ENCODE data around the gene VSIG4.
A peak's percentile ranks its signal among the peaks of the same experiment; 100 is the strongest.
"Not testable (repeated sequence)": the region's sequence is repeated elsewhere in the genome, so short reads cannot be mapped to it uniquely, and the experiment has no call there.

The VSIG4 gene

DNA sequence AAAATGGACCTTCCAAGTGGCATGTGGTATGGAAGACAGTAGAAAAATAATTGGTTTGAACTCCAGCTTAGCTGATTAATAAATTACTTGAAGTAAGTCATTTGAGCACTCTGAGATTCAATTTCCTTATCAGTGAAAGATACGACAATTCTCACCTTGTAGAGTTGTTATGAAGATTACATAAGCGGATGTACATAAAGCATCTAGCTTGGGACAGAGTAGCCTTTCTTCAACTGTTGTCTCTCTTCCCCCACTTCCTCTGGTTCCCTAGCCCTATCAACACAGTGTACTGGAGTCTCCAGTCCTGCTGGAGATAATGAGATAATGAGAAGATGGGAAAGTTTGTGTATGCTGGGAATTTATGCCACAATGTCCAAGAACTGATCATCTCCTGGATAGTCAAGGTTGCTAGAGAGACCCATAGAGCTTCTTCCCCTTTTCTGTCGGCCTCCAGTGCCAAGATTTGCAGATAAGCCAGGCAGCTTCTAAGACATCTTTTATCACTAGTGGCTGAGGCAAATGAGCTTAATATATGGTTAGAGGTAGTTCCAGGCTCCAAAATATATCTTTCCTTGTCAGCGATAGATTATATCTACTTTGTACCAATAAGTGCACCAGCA is 33.9 kb downstream of the VSIG4 start:
- DNase-seq = no peak

DNA sequence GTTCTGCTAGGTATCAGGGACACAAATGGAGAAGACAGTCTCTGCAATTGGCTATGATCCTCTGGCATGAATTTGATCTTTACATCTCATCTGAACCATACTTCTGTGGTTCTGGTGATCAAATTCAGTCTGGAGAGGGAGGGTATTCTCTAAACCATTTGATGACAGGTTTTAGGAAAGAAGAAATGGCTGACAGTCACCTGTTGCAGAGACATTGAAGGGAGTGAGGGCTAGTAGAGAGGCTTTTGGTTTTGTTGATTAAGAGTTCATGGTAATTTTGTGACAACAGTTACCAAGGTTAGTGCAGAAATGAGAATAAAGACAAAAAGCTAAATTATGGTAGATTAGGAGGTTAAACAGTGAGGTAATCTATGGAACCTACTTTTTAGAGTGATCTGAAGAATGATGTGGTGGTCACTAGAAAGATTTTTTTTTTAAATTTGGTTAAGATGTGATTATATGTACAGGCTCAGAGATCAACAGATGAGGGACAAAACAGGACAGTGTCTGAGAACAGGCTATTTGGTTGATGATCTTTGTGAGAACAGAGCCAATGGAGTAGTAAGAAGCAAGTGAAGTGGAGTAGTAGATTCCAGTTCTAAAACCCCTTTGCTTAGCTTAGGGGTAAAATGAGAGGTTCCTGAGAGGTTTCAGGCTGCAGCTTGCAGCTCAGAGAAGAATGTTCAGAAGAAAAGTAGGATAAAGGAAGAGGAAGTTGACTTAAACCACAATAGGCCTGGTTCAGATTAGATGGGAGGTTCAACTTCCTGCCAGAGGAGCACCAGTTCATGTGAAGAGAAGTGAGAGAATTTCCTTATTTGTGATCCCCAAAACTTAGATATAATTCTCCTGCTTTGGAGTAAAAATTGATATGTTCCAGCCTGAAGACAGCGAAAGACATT is 34.7 kb downstream of the VSIG4 start:
- peak in 1 of 2 donors; percentile 15 for DNase-seq

DNA sequence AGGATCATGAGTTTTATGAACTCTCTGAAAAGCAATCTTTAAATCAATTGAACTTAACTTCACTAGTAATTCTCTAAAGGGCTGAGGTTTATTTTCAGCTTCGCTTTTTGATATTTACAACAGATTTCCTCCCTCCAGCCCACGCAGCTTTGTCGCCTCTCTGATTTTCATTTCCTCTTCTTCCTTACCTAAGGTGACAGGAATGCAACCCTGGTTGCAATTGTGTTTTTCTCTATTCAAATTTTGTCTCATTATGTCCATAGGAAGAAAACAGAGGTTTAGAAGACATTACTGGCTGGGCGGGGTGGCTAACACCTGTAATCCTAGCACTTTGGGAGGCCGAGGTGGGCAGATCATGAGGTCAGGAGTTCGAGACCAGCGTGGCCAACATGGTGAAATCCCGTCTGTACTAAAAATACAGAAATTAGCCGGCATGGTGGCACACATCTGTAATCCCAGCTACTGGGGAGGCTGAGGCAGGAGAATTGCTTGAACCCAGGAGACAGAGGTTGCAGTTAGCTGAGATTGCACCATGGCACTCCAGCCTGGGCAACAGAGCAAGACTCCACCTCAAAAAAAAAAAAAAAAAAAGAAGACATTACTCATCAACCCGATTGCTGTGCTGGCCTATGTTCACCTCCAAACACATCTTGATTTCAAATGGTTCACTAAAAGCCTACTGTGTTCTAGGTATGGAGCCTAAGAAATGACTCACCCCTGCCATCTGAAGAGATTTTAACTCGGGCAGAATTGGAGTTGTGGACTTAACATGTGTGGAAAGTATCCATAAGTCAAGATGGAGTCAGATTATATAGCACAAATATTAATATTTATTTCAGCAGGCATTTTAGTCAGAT is 36.8 kb downstream of the VSIG4 start:
- DNase-seq = no peak

- DNase-seq = no peak
Measured at GRCh38 chrX:66001596-66001995, 38.3 kb downstream of the VSIG4 start.

- no peak for DNase-seq
Measured at GRCh38 chrX:66000628-66001272, 39.1 kb downstream of the VSIG4 start.

- no peak for DNase-seq
Measured at GRCh38 chrX:66000178-66000577, 39.7 kb downstream of the VSIG4 start.

DNA sequence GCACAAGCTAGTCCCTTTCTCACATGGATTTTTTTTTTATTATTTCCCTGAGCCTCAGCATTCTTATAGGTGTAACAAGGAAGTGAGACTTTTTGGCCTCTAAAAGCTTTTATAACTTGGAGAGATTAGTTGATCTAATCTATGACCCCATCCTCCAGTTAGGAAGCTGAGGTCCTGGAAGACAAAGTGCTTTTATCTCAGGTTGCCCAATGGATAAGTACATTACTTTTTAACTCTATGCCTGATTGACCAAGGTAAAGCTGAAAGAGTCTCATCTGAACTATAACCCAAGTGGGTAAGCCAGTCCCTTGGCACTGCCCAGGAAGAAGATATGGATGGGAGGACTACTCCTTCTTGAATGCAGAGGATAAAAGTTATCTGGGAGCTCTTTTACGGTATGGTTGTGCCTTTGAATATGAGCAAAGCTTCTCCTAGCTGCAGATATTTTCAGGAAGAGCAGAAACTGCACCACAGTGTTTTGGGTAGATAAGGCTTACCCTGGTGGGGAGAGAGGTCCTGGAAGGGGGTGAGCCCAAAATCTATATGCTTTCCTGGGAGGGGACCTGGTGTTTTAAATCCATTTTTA is 40.2 kb downstream of the VSIG4 start:
- no peak for DNase-seq

DNA sequence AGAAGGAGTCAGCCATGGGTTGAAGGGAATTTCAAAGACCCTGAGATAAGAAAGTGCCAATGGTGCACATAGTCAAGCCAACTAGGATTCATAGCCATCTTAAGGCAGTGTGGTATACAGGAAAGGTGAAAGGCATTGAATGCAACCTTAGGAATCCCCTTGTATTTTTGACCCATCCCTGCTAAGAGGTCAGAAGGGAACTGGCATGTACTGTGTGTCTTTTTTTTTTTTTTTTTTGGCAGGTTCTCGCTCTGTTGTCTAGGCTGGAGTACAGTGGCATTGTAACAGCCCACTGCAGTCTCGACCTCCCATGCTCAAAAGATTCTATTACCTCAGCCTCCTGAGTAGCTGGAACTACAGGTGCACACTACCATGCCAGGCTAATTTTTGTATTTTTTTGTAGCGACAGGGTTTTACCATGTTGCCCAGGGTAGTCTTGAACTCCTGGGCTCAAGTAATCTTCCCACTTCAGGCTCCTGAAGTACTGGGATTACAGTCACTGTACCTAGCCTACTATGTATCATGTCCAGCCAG is 40.8 kb downstream of the VSIG4 start:
- no peak for DNase-seq

GRCh38 chrX:65997978-65998717 is 41.7 kb downstream of the VSIG4 start:
- peak in 1 of 2 donors; percentile 55 for DNase-seq

DNA sequence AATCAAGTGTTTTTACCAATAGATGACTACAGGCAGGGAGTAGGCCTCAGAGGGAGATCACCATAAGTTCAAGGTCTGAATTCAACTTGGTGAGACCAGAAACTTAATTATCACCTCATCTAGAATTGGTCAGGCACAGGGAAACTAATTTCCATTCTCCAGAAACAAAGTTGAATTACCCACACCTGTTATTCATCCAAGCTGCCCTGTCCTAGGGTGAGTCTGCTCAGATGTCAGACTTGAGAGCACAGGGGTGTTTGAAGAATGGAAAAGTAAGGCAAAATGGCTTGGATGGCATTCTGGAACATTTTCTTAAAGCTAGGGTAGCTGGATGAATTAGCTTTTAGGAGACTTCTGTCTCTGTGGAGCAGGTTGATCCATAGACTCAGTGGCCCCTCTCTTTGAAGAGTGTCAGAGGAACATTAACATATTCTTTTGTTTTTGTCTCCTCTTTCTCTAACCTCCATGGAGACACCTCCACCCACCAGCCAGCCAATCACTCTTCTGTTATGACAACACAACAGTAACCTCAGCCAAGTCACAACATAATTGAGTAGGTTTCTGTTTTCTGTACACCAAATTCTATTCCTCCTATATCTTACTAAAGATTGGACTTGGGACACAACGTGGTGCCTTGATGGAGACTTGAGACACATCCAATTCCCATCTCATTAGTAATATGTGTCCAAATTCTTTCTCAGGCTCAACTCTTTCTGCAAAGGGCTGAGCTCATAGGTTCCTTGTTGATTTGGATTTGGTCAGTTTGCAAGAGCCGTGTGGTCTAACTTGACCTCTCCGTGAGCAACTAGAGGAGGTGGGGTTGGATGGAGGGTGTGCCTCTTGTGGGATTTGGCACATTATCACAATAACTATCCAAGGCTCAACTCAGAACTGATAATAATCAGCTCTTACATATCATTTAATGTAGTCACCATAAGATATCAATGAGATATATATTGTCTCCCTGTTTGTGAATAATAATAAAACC is 45.1 kb downstream of the VSIG4 start:
- DNase-seq = no peak

DNA sequence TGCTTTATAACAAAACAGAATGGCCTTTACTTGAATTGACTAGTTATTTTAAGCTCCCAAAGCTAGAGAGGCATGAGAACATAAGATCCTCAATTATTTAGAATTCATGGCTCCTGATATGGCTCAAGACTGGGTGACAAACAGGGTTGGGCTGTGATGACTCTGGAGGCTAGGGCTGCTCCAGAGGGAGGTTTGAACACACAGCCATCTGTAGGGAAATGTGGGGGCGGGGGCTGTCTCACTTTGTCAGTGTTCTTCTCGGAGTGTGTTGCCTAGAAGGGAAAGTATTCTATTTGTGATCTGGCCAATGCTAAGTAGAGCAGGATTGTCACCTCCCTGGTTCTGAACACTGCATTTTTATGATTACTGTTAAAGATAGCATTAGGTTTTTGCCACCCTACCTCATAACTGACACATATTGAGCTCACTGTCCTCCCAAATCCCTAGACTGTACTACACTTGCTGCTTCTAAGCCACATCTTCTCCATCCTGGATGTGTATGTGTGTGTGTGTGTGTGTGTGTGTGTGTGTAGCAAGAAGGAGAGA is 45.9 kb downstream of the VSIG4 start:
- no peak for DNase-seq

- no peak for DNase-seq
Measured at GRCh38 chrX:65993332-65993731, 46.5 kb downstream of the VSIG4 start.

GRCh38 chrX:65990702-65991101 is 49.2 kb downstream of the VSIG4 start:
- DNase-seq = no peak

GRCh38 chrX:65987811-65988210 is 52.1 kb downstream of the VSIG4 start:
- no peak for DNase-seq

DNA sequence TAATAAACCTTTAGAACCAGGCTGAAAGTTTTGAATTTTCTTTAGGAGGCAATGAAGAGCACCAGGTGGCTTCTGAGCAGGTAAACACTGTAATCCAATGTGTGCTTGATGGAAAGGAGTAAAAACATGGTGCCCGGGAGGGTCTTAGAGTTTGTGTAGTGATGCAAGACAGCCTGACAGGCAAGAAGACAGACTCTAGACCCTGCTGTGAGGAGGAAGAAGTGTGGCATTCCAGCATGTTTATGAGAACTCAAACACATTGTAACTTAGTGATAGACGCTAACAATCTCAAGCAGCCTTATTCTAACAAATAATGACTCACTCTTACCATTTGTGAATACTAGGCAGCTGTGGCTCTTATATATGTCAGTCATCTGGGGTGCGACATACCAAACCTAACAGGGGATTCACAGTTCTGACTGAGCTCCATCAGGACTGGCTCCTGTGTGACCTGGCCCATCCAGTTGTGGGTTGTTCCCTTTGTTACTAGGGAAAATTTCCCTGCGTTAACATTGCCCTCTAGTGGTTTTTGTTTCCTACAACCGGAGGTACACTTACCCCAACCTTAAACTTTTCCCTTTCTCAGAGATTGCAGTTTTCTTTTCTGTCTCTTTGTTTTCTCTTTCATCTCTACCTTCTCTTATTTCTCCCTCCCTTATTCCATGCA is 53.8 kb downstream of the VSIG4 start:
- DNase-seq = peak; percentile 56 to 72

DNA sequence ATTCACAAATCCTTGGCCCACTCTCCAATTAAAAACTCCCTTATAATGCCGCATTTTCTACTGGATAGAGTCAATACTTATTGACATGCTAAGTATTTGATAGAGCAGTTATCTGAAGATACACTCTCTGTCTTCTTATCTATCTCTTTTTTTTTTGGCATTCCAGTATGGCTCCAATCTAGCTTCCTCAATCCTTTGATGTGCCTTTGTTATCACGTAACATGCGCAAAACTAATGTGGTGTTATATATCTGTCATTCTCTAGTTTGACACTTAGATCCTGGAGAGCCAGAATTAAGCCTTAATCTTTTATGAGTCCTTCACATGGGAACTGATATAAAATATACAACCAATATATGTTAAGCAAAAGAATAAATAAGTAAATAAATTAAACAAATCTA is 54.7 kb downstream of the VSIG4 start:
- no peak for DNase-seq

- not testable (repeated sequence) for DNase-seq
Measured at GRCh38 chrX:65977161-65977560, 62.7 kb downstream of the VSIG4 start.

- no peak for DNase-seq
Measured at GRCh38 chrX:65976161-65976560, 63.7 kb downstream of the VSIG4 start.

DNA sequence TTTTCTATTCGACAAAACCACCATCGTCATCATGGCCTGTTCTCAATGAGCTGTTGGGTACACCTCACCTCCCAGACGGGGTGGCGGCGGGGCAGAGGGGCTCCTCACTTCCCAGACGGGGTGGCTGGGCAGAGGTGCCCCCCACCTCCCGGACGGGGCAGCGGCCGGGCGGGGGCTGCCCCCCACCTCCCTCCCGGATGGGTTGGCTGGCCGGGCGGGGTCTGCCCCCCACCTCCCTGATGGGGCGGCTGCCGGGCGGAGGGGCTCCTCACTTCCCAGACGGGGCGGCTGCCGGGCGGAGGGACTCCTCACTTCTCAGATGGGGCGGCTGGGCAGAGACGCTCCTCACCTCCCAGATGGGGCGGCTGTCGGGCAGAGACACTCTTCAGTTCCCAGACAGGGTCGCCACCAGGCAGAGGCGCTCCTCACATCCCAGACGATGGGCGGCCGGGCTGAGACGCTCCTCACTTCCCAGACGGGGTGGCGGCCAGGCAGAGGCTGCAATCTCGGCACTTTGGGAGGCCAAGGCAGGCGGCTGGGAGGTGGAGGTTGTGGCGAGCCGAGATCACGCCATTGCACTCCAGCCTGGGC is 64.6 kb downstream of the VSIG4 start:
- not testable (repeated sequence) for DNase-seq
